NCI-H1436 treated with DMSO at 0.1 percent for 48 hours (cell line): ENCODE results near the gene SIRT3.
"Not testable (repeated sequence)": the region's sequence is repeated elsewhere in the genome, so short reads cannot be mapped to it uniquely, and the experiment has no call there.

Experiments used
- DNase-seq: peaks from one replicate; lab custom pipeline; 2025; lab: John Stamatoyannopoulos, UW

Gene SIRT3

DNA sequence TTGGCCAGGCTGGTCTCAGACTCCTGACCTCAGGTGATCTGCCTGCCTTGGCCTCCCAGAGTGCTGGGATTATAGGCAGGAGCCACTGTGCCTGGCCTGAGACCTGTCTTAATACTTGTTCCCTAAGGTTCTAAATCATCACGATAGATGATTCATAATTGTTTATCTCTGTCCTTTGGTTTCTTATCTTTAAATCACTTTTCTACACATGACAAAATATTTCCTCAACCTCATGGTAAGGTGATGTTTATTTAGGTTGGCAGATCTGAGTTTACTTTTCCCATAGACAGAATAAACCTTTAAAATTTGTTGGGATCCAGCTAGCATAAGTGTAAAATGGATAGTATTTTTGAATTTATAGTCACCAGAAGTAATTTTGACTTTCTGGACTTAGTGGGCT is 4.2 kb upstream of the SIRT3 start:
- no peak for DNase-seq

DNA sequence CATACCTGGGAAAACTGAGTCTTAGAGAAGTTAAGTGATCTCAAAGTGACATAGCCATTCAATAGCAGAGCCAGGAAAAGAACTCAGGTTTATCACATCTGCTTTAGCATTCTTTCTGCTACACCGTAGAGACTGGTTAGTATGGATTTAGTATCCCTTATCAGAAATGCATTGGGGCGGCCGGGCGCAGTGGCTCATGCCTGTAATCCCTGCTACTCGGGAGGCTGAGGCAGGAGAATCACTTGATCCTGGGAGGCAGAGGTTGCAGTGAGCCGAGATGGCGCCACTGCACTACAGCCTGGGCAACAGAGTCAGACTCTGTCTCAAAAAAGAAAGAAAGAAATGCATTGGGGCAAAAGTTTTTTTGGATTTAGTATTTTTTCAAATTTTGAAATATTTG is 2.2 kb upstream of the SIRT3 start:
- not testable (repeated sequence) for DNase-seq

DNA sequence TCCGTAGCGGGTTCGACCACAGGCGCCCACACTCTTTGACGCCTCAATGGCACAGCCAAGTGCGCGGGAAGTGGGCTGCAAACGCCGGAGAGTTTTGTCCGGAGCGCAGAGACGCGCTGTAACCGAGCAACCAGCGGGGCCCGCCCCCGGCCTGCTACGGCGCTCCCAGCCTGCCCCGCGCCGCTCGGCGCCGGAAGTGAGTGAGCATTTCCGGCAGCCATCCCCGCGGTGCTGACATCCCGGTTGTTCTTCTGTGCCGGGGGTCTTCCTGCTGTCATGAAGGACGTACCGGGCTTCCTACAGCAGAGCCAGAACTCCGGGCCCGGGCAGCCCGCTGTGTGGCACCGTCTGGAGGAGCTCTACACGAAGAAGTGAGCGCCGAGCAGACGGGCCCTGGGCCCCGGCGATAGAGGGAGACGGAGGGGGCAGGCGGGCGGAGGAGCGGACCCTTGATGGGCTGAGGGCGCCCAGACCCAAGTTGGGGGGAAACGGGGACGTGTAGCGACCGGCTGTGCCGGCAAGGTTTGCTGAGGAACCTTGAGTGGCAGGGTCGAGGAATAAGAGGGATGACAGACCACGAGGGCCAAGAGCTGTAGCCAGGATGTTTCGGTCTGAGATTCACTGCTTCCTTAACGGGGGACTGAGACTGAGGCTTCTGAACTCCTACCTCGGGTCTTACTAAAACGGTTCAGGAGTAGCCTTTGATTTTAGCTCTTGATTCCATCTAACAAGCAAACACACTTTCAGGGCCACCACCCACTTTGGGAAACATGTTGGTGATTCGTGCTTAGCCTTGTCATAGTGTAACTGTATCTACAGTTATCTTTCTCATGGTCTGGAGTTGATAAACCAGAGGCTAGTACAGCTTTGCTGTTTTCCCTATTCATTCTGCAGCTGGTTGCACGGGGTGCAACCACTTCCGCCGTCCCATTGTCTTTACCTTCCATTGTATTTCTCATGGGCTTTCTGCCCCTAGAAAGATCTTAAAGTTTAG is 929 bp upstream of the SIRT3 start, which contains the start of gene PSMD13:
TSS of gene PSMD13 (plus strand) at position 203 of the 994 bp plus-strand sequence. CDS start at position 277, 74 bp downstream.
- DNase-seq = no peak

DNA sequence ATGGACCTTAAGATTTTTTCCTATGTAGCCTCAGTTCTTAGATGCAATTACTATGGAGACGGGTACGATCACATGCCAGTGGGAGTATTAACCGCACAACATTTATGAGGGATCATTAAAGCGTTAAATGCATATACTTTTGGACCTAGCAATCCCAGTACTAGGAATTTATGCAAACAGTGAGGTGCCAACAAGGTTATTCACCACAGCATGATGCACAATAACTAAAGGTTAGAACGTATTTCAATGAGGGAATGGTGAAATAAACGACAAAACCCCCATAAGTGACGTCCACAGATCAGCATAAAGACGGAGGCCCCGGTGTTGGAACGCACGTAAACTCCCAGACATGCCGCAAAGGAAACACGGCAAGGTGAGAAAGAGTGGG is 539 bp downstream of the SIRT3 start:
- DNase-seq = no peak

DNA sequence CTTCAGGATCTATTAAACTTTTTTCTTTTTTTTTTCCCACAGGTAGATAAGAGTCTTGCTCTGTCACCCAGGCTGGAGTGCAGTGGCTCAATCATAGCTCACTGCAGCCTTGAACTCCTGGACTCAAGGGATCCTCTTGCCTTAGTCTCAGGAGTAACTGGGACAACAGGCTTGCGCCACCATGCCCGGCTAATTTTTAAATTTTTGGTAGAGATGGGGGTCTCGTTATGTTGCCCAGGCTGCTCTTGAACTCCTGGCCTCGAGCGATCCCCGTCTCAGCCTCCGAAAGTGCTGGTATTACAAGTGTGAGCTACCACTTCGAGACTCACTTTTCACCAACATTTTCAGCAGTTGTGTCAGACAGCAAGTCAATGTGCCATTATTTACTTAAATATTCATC is 962 bp downstream of the SIRT3 start:
- no peak for DNase-seq

DNA sequence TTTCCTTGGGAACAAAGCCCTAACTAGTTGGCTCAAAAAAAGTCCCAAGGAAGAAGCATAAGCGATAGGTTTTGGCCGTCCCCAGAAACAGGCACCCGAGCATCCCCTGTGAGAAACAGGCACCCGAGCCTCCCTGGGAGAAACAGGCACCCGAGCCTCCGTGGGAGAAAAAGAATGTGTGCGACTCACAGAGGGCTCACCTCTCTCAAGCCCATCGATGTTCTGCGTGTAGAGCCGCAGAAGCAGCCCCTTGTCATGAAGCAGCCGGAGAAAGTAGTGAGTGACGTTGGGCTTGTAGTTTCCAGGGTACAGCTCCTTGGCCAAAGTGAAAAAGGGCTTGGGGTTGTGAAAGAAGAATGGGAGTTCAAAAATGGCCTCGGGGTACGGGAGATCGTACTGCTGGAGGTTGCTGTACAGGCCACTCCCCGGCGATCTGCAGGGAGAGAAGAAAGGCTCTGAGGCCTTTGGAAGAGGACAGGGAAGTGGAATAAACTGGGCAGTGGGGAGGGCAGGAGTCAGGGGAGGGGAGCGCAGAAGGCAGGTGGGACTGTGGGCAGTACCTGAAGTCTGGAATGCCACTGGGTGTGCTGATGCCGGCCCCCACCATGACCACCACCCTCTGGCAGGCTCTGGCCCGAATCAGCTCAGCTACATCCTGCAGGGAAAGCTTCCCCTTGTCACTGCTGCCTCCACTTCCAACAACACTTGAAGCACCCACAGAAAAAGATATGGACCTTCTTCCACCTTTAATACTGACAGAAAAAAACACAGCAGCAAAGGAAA is 3.2 kb downstream of the SIRT3 start:
- DNase-seq = no peak

DNA sequence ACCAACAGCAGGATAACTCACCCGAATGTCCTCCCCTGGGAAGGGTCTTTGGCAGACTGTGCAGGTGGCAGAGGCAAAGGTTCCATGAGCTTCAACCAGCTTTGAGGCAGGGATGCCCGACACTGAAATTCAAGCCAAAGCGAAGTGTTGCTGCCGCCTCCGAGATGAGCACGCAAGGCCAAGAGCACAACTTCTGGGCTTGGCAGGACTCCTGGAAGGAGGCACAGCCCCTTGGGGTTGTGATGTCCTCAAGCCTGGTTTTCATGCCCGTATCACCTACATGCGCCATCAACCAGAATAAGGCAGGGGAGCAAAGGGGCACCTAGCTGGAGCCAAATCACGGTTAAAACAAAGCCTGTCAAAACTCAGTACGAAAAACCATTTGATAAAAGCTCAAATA is 5.7 kb downstream of the SIRT3 start:
- no peak for DNase-seq

DNA sequence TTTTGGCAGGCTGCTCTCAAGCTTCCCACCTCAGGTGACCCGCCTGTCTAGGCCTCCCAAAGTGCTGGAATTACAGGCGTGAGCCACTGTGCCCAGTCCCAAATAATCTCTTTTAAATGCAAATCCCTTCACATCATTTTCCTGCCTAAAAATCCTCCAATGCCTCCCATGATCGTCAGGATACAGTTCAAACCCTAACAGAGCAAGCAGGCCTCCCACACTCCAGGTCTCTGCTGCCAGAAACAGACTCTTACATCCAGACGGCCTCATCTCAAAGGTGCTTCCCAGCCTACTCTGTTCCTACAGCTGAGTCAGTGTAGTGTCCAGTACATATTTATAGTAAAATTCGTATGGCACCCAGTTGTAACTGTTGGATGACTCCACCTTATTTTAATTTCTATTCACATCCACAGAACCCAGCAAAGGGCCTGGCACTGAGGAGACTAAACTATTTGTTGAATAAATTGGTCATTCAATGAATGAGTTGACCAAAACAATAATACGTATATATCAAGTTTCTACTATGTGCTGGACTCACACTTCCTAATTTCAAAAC is 8.2 kb downstream of the SIRT3 start:
- DNase-seq = no peak

DNA sequence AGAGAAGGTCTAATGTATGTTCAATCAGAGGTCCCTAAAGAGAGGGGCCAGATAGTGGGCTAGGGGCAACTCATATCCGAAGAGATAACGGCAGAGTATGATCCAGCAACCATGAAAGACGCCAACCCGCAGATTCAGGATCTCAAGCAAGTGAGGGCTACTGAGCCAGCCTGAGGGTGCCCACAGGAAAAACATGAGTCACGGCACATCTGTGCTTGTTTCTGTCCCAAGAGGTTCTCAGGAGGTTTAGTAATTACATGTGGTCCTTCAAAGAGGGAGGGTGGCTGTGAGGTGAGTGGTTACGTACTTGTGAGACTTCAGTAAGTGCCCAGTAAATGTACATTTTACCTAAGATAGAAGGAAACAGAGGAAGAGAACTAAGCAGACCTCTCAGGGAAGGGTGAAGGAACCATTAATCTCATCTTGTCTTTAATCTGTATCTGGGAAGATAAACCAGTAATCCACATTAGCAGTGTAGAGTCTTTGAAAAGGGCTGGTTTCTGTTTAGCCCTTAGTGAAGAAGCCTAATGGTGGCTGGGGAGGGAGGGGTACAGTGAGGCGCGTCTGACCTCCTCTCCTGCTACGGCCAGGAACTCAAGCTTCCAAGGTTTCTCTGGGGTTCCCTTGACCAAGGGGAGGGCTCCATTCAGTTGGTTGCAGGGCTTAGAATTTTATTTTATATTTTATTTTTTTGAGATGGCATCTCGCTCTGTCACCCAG is 10.2 kb downstream of the SIRT3 start:
- no peak for DNase-seq

DNA sequence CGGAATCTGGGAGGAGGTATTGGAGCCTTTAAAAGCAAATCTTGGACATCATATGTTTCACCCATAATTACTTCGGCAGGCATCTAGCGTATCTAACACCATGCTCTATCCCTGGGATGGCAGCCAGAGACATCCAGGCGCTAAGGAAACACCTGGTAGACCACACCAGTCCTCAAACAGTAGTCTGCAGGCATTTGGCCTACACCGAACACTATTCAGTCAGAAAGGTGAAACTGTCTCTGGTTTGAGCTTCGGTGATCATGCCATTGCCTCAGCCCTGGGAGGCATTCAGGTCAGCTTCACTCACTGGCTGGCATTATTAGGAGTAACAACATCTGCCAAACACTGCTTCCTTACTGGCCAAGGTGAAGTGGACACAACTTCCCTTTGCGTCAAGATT is 11.7 kb downstream of the SIRT3 start:
- DNase-seq = no peak

DNA sequence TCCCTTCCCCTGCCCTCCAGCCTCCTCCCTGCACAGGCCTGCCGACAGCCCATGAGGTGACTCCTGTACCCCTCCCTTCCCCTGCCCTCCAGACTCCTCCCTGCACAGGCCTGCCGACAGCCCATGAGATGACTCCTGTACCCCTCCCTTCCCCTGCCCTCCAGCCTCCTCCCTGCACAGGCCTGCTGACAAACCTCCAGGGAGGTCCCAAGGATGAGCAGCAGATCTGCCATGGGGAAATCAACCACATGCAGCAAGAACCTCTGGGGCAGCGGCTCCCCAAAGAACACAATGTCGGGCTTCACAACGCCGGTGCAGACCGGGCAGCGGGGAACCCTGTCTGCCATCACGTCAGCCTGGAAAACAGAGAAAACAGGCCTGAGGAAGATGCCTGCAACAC is 12.3 kb downstream of the SIRT3 start:
- no peak for DNase-seq

DNA sequence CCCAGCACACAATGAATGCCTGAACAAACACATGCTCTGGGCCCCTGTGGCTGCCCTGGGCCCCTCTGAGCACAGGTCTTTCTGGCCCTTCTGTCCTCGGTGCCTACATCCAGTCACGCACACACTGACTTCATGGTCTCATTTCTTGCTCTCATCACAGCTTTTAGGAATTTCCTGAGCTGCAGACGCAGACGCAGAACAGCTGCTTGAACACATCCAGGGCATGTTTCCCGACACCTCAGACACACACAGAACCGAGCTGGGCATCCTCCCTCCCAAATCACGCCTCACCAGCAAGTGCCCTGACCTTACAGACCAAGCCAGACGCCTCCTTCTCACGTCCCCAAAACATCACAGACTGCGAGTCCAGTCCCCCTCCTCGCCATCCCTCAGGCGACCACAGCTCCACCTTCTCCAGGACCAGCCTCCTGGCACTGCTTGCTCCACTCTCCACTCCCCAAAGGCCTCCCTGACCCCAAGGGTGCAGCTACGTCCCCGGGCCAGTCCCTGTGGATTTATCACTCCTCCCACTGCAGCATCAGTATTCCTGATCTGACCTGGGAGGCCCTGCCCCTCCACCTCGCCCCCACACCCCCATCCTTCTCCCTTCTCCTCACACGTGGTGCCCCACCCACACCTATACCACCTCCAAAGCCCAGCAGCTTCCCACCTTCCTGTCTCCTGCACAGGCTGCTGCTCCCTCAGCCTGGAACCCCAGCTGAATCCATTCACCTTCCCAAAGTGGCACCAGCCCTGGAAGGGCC is 12.9 kb downstream of the SIRT3 start:
- DNase-seq = no peak

DNA sequence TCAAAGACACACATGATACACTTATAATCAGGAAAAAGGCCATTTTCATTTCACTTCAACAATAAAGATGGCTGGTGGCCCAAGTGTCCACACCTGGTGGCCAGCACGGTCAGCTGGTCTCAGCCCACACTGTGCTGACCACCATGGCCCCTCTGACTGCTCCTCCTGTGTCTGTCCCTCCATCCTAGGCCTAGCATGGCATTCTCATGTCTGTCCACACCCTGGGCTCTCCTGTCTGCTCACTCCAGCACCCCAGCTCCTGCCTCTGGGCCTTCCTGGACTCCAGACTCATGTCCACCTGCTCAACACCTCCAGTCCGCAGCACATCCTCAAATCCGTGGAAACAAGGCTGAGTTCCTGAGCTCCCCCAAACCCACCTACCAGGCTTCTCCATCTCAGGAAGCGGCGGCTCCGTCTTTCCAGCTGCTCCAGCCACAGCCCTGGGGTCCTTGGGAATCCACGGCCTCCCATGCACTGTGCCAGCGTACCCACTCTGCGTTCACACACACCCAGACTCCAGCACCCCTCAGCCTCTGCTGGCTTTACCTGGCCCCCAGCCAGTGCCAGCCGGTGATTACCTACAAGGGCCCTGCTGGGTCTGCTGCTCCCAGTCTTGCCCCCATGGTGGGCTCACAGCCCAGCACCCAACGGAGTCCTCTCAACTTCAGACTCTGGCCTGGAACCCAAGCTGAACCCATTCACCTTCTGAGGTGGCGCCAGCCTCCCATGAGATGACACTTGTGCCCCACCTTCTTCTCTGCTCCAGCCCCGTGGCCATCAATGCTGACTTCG is 13.9 kb downstream of the SIRT3 start:
- no peak for DNase-seq

DNA sequence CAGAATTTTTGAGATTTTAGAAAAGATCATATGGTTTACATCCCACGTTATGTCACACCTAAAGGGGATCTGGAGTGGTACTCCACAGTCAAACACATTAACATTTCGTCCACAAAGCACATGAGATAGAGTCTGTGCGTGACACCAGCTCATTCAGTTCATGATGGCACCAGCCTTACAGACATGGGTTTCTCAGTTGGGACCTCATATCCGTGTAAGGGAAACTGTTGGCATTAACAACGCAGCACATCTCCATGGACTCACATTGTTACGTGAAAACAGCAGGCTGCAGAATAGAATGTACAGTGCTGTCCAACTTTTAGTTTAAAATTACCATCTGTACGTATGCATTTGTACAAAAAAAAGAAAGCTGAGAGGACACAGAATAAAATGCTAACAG is 14.6 kb downstream of the SIRT3 start:
- DNase-seq = no peak

DNA sequence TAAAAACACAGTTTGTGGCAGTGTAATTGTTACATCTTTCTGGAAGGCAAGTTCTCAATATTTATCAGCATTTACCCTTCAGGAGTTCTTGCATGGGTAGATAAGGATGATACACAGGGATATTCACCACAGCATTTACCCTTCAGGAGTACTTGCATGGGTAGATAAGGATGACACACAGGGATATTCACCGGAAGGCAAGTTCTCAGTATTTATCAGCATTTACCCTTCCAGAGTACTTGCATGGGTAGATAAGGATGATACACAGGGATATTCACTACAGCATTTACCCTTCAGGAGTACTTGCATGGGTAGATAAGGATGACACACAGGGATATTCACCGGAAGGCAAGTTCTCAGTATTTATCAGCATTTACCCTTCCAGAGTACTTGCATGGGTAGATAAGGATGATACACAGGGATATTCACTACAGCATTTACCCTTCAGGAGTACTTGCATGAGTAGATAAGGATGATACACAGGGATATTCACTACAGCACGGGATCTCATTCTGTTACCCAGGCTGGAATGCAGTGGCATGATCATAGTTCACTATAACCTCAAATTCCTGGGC is 15.4 kb downstream of the SIRT3 start:
- DNase-seq = not testable (repeated sequence)

DNA sequence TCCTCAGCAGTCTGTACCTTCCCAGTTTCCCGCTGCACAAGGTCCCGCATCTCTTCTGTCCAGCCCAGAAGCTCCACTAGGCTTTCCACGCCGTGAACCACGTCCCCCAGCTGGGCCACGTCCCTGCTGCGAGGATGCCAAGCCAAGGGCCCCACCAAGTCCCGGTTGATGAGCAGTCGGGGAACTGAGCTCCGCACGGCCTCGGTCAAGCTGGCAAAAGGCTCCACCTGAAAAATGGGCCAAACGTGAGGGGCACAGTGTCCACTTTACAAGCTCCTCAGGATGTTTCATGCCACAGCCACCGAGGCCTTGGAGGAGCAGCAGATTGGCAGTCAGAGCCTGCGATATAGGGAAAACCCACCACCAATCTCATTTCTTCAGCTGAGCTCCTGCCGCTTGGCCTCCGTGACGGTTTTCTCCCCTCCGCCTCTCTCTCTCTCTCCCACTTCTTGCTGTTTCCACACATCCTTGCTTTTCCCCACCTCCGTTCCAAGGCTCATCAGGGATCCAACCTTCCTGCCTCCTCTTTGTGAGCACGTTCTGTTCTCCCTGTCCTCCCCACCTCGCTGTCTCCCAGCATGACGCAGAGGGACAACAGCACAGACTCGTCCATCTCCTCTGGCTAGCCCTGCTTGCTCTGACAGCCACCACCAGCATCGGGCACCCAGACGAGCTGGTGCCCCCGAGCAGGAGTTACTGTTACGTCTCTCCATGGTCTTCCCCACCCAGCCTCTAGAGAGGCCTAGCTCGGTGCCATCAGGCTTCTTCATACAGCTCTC is 17.1 kb downstream of the SIRT3 start:
- no peak for DNase-seq

DNA sequence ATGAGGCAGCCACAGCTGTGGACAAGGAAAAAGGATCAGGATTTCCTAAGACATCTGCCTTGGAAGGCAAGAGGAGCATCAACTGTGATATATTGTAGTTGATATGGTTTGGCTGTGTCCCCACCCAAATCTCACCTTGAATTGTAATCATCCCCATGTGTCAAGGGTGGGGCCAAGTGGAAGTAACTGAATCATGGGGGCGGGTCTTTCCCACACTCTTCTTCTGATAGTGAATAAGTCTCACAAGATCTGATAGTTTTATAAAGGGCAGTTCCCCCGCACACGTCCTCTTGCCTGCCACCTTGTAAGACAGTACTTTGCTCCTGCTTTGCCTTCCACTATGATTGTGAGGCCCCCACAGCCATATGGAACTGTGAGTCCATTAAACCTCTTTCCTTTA is 18.4 kb downstream of the SIRT3 start:
- DNase-seq = no peak

DNA sequence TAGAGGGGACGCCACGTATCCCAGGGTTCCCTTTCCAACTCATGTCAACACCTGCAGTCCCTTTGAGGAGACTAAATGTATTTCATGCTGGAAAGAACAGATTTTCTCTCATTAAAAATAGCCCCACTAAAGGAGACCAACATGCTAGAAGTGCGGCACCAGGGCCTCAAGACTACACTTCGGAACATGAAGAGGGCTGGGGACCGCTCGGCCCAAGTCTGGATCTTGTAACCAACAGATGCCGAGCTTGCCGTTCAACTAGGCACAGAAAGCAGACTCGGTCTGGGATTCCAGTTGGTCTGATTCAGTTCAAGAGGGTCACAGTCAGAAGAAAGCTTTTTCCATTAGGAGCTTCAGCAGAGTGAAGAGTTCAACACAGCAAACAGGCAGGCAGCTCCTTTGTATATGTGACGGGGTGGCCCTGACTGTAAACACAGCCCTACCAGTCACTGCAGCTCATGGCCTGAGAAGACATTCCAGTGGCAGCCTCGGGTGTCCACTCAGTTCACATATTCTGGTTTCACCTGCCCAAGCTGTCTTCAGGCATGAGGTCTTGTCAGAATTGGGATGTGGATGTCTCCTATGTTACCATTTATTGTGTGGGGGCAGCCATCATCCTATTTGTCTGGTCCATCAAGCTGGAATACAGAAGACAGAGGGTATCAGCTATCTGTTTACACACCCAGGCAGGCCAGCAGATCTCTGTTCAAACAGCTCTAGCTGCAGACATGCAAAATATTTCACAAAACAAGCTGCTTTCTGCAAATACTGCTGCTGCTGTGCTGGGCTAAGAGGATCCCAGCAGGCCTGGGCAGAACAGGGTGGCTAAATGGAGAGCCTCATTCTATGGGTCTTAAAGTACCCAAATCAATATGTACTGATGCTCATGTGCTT is 19.8 kb downstream of the SIRT3 start:
- DNase-seq = no peak
